ENCODE measurements around the gene PRICKLE4. TPM values are rescaled to one million over a fixed set of nuclear protein-coding genes. Genes with fewer than 3 reads are reported as not detected.

The PRICKLE4 gene
- total and polyA plus RNA-seq, 2 of the 4 experiments (the other 2 are of a cell fraction), result 0.72 TPM; not detected in 1

DNA sequence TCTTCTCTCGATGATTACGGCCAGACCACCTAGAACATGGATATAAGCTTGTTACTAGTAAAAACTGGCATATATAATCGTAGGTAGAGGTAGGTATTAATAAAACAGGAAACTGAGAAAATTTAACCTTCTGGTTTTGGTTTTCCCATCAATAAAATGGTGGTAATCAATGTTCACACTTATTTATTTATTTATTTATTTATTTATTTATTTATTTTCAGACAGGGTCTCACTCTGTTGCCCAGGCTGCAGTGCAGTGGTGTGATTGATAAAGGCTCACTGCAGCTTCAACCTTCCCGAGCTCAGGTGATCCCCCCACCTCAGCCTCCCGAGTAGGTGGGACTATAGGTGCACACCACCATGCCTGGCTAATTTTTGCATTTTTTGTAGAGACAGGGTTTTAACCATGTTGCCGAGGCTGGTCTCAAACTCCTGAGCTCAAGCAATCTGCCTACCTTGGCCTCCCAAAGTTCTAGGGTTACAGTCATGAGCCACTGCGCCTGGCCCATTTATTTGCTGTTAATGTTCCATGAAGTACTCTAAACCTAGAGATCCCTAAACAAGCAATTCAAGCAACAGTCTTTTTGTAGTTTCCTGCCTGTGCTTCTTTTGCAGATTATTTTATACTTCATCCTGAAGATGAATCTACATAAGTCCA, 18.4 kb downstream of the PRICKLE4 start:
- H4K20me1 ChIP-seq (ENCODE audit: insufficient read depth, low read length), result no peaks in the 10 kb centered on the region
- no peak overlapping the region for H2BK15ac ChIP-seq (ENCODE audit: low read depth, low read length)
- H2AFZ ChIP-seq (replicated peaks; ENCODE audit: low read length, poor library complexity), result no peak overlapping the region
- H3K23ac ChIP-seq (ENCODE audit: low read depth, low read length), result no peak overlapping the region
- no peaks in the 10 kb centered on the region for H3K9me3 ChIP-seq (ENCODE audit: control insufficient read depth, insufficient read depth, low read length)
- H2BK120ac ChIP-seq (ENCODE audit: low read depth, low read length), result no peak overlapping the region
- no peak overlapping the region for H3K4me3 ChIP-seq (ENCODE audit: insufficient read depth, low read depth, low read length)
- H3K18ac ChIP-seq (ENCODE audit: low read depth, low read length), result no peak overlapping the region
- H3K4me2 ChIP-seq (ENCODE audit: low read depth, low read length), result no peak overlapping the region
- no peak overlapping the region for H3K14ac ChIP-seq (replicated peaks; ENCODE audit: low read depth, low read length)
- ChIA-PET POLR2A (ENCODE audit: unreplicated experiment) (no interaction called here), CTCF (no interaction called here)
- H3K27ac ChIP-seq (ENCODE audit: insufficient read depth, low read length), result no peak overlapping the region
- no peak overlapping the region for H4K8ac ChIP-seq (ENCODE audit: low read depth in 2 of 2, low read length in 2 of 2)
- no peak for TF ChIP-seq MAZ (IDR thresholded peaks at IDR 0.05; ENCODE audit: borderline replicate concordance, low read depth, low read length)
- TF ChIP-seq SMC3 (IDR thresholded peaks at IDR 0.05; ENCODE audit: low read depth, low read length), result no peak
- no peak for TF ChIP-seq MAFK (IDR thresholded peaks at IDR 0.05; ENCODE audit: low read depth, low read length)
- TF ChIP-seq, protein P1, sequence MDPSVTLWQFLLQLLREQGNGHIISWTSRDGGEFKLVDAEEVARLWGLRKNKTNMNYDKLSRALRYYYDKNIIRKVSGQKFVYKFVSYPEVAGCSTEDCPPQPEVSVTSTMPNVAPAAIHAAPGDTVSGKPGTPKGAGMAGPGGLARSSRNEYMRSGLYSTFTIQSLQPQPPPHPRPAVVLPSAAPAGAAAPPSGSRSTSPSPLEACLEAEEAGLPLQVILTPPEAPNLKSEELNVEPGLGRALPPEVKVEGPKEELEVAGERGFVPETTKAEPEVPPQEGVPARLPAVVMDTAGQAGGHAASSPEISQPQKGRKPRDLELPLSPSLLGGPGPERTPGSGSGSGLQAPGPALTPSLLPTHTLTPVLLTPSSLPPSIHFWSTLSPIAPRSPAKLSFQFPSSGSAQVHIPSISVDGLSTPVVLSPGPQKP (IDR thresholded peaks at IDR 0.05; ENCODE audit: borderline replicate concordance, low read depth, low read length), result no peak
- TF ChIP-seq POLR2A (IDR thresholded peaks at IDR 0.05; ENCODE audit: low read depth, low read length), result no peak
- TF ChIP-seq, protein P2, sequence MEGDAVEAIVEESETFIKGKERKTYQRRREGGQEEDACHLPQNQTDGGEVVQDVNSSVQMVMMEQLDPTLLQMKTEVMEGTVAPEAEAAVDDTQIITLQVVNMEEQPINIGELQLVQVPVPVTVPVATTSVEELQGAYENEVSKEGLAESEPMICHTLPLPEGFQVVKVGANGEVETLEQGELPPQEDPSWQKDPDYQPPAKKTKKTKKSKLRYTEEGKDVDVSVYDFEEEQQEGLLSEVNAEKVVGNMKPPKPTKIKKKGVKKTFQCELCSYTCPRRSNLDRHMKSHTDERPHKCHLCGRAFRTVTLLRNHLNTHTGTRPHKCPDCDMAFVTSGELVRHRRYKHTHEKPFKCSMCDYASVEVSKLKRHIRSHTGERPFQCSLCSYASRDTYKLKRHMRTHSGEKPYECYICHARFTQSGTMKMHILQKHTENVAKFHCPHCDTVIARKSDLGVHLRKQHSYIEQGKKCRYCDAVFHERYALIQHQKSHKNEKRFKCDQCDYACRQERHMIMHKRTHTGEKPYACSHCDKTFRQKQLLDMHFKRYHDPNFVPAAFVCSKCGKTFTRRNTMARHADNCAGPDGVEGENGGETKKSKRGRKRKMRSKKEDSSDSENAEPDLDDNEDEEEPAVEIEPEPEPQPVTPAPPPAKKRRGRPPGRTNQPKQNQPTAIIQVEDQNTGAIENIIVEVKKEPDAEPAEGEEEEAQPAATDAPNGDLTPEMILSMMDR (conservative IDR thresholded peaks at IDR 0.05; ENCODE audit: low read depth, low read length), result no peak
- no peak for TF ChIP-seq CHD1 (IDR thresholded peaks at IDR 0.05; ENCODE audit: low read depth, low read length)
- no peak for TF ChIP-seq USF2 (IDR thresholded peaks at IDR 0.05; ENCODE audit: low read depth, low read length)
- H2AK9ac ChIP-seq (replicated peaks; ENCODE audit: low read depth, low read length, poor library complexity), result no peak overlapping the region
- H4K5ac ChIP-seq (ENCODE audit: low read depth, low read length), result no peak overlapping the region
- ATAC-seq (ENCODE audit: low read depth) (no peak), DNase-seq (no peak)
- BruUV-seq (replicated peaks), result no TSS peak
- WGBS, 2 experiments (ENCODE audit: extremely low coverage in 2 of 2, insufficient read length in 1 of 2), result 100% methylated on average over 2 of the region's 7 CpGs; no CpG with 5 or more reads in 1 of the 2 experiments
- dilution Hi-C loops (cut with HindIII; ENCODE audit: low sequenced_read_pairs, unreplicated experiment) (no loop called here), intact Hi-C loops (cut with micrococcal nuclease) (no loop called here), in situ Hi-C loops (cut with MboI; ENCODE audit: low sequenced_read_pairs) (no loop called here)
- H3K27me3 ChIP-seq (ENCODE audit: control insufficient read depth, insufficient read depth, low read length), result no peaks in the 10 kb centered on the region
- H2AK5ac ChIP-seq (ENCODE audit: low read depth, low read length), result no peak overlapping the region
- no peak overlapping the region for H4K91ac ChIP-seq (ENCODE audit: insufficient read depth, low read depth, low read length)
- H3K9me1 ChIP-seq (ENCODE audit: insufficient read depth, low read length), result no peaks in the 10 kb centered on the region
- no peak overlapping the region for H3K4ac ChIP-seq (ENCODE audit: low read depth, low read length)
- no peak overlapping the region for H2BK20ac ChIP-seq (ENCODE audit: low read depth, low read length)
- no peaks in the 10 kb centered on the region; the same call in 1 of the 2 replicates for H3K4me1 ChIP-seq (ENCODE audit: control insufficient read depth, insufficient read depth, low read length)
- no peak overlapping the region for H2BK5ac ChIP-seq (ENCODE audit: low read depth, low read length, poor library complexity, severe bottlenecking)
- H3K56ac ChIP-seq (ENCODE audit: extremely low read depth, insufficient read depth, low read length), result no peak overlapping the region
- H3K9ac ChIP-seq (ENCODE audit: low read depth, low read length), result no peak overlapping the region
- peaks cover 0 to 13% of the 10 kb centered on the region in 2 experiments; a peak in 2 of 4 replicates for H3K79me1 ChIP-seq (ENCODE audit: low read depth in 1 of 2, low read length in 2 of 2)
- H3K36me3 ChIP-seq (ENCODE audit: control insufficient read depth, insufficient read depth, low read length), result peaks cover 17% of the 10 kb centered on the region
